Mesenchymal stem cell (in vitro differentiated cells and primary cell): ENCODE results near the gene LYZL2.

Experiments used
- DNase-seq: peaks from one replicate; pipeline ENCODE4 v3.0.0-alpha.2; 2013
- H2AFZ ChIP-seq: one replicate; pipeline ENCODE4 v1.6.1; 2013; ENCODE audit warnings: low read depth, mild to moderate bottlenecking, control low read depth, inconsistent platforms, low read length, moderate library complexity
- H2AK5ac ChIP-seq: 2 replicates; pipeline ENCODE4 v1.6.1; 2013; ENCODE audit warnings: low read length, moderate library complexity, mild to moderate bottlenecking, inconsistent platforms; ENCODE audit not compliant: severe bottlenecking
- H2BK120ac ChIP-seq: one replicate; pipeline ENCODE4 v1.6.1; 2013; ENCODE audit warnings: low read depth, mild to moderate bottlenecking, inconsistent platforms, low read length, moderate library complexity
- H2BK12ac ChIP-seq, 2 experiments: one replicate each; pipeline ENCODE4 v1.6.1; 2013; ENCODE audit warnings: inconsistent platforms in 2 of 2, low read length in 2 of 2, mild to moderate bottlenecking in 2 of 2, moderate library complexity in 2 of 2, control low read depth in 1 of 2
- H2BK15ac ChIP-seq: one replicate; pipeline ENCODE4 v1.6.1; 2013; ENCODE audit warnings: mild to moderate bottlenecking, low read depth, inconsistent platforms; ENCODE audit not compliant: poor library complexity, severe bottlenecking
- H2BK5ac ChIP-seq: 2 replicates; pipeline ENCODE4 v1.6.1; 2013; ENCODE audit warnings: low read depth, mild to moderate bottlenecking, low read length, control low read depth, inconsistent platforms; ENCODE audit not compliant: poor library complexity, severe bottlenecking
- H3K14ac ChIP-seq, 2 experiments: one replicate each; pipeline ENCODE4 v1.6.1; 2013; ENCODE audit warnings: inconsistent platforms in 2 of 2, low read length in 2 of 2, control low read depth in 1 of 2, mild to moderate bottlenecking in 1 of 2, moderate library complexity in 1 of 2
- H3K18ac ChIP-seq, 2 experiments: one replicate each; pipeline ENCODE4 v1.6.1; 2013; ENCODE audit warnings: inconsistent platforms in 2 of 2, low read length in 2 of 2, control low read depth in 1 of 2, low read depth in 1 of 2, mild to moderate bottlenecking in 1 of 2
- H3K23ac ChIP-seq, 2 experiments: one replicate each; pipeline ENCODE4 v1.6.1; 2013; ENCODE audit warnings: inconsistent platforms in 2 of 2, low read length in 2 of 2, mild to moderate bottlenecking in 2 of 2, moderate library complexity in 2 of 2, control low read depth in 1 of 2
- H3K27ac ChIP-seq: 2 replicates; pipeline ENCODE4 v1.5.1; 2013; ENCODE audit warnings: mild to moderate bottlenecking, moderate library complexity, low read length, control low read depth, inconsistent platforms; ENCODE audit not compliant: poor library complexity, severe bottlenecking
- H3K27me3 ChIP-seq, 2 experiments: 2 replicates each; pipeline versions ENCODE4 v1.6.1 to v1.7.0; 2013; ENCODE audit warnings: low read length in 2 of 2, mild to moderate bottlenecking in 2 of 2, moderate library complexity in 2 of 2, control low read depth in 1 of 2, inconsistent platforms in 1 of 2; ENCODE audit not compliant: control insufficient read depth in 1 of 2, insufficient read depth in 1 of 2
- H3K36me3 ChIP-seq, 2 experiments: 2 replicates each; pipeline versions ENCODE4 v1.6.1 to v1.7.0; 2013; ENCODE audit warnings: low read length in 2 of 2, control low read depth in 1 of 2, inconsistent platforms in 1 of 2, low read depth in 1 of 2, mild to moderate bottlenecking in 1 of 2; ENCODE audit not compliant: insufficient read depth in 2 of 2, control insufficient read depth in 1 of 2
- H3K4ac ChIP-seq, 2 experiments: one replicate each; pipeline ENCODE4 v1.6.1; 2013; ENCODE audit warnings: inconsistent platforms in 2 of 2, low read length in 2 of 2, mild to moderate bottlenecking in 2 of 2, moderate library complexity in 2 of 2, control low read depth in 1 of 2, low read depth in 1 of 2
- H3K4me1 ChIP-seq: 2 replicates; pipeline ENCODE4 v1.6.1; 2013; ENCODE audit warnings: low read depth, low read length, control low read depth; ENCODE audit not compliant: control insufficient read depth, insufficient read depth
- H3K4me2 ChIP-seq: 2 replicates; pipeline ENCODE4 v1.6.1; 2013; ENCODE audit warnings: low read length, mild to moderate bottlenecking, inconsistent platforms; ENCODE audit not compliant: poor library complexity, severe bottlenecking
- H3K4me3 ChIP-seq, 2 experiments: 2 replicates each; pipeline versions ENCODE4 v1.5.1 to v1.7.0; 2013; ENCODE audit warnings: low read length in 2 of 2, mild to moderate bottlenecking in 2 of 2, control low read depth in 1 of 2, low read depth in 1 of 2; ENCODE audit not compliant: insufficient read depth in 1 of 2
- H3K79me1 ChIP-seq: replicated peaks from 2 replicates; pipeline ENCODE4 v1.6.1; 2013; ENCODE audit warnings: mild to moderate bottlenecking, control low read depth, low read length, inconsistent platforms; ENCODE audit not compliant: poor library complexity, severe bottlenecking
- H3K9ac ChIP-seq: 2 replicates; pipeline ENCODE4 v1.7.0; 2013; ENCODE audit warnings: mild to moderate bottlenecking, low read length, moderate library complexity
- H3K9me3 ChIP-seq: 2 replicates; pipeline ENCODE4 v1.7.0; 2013; ENCODE audit warnings: mild to moderate bottlenecking, low read length; ENCODE audit not compliant: control insufficient read depth
- H4K8ac ChIP-seq: one replicate; pipeline ENCODE4 v1.6.1; 2013; ENCODE audit warnings: inconsistent platforms, mild to moderate bottlenecking, low read length, moderate library complexity
- H4K91ac ChIP-seq: one replicate; pipeline ENCODE4 v1.6.1; 2013; ENCODE audit warnings: mild to moderate bottlenecking, low read length, inconsistent platforms
- WGBS: methylation state at CpG from one replicate; pipeline ENCODE4 v1.1.7; 2013; ENCODE audit warnings: mixed read lengths; 5-methylcytosine and 5-hydroxymethylcytosine counted together

The LYZL2 gene

DNA sequence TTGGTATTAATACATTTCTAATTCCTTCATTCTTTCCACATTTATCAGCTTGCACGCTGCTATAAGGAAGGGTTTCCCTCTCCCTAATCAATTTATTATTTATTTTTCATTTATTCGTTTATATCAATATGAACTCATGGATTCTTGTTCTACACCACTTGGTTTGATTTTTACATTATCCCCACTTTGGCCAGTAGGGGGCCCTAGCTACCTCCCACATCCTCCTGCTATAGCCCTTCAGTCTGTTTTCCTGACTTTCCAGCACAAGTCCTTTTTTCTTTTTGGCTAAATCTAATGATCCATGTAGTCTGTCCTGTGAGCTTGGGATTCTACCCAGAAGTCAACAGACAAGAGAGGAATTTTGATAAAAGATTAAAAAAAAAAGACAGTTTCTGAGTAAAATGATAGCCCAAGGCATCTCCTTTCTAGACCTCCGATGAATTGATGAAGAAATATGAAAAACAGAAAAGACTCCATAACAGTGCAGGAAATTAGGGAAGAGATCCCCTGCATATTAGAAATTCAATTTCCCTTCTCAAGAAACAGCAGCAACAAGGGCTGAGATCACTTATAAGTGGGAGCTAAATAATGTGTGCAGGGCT, 47.7 kb downstream of the LYZL2 start:
- Histone ChIP-seq H3K9me3 (no peaks in the 10 kb centered on the region), H2AFZ (no peak overlapping the region), H3K4me2 (no peak overlapping the region), H3K27me3 (no peaks in the 10 kb centered on the region), H3K18ac (no peak overlapping the region), H2BK5ac (no peak overlapping the region), H3K9ac (no peak overlapping the region), H2BK15ac (no peak overlapping the region), H3K4me3 (no peak overlapping the region), H4K8ac (no peak overlapping the region), H3K79me1 (no peaks in the 10 kb centered on the region), H3K23ac (no peak overlapping the region), H3K4me1 (peaks cover 4% of the 10 kb centered on the region), H3K4ac (no peak overlapping the region), H4K91ac (no peak overlapping the region), H2BK120ac (no peak overlapping the region), H3K36me3 (no peaks in the 10 kb centered on the region), H2BK12ac (no peak overlapping the region), H3K27ac (no peak overlapping the region), H2AK5ac (no peak overlapping the region), H3K14ac (no peak overlapping the region)
- WGBS = 0% methylated on average over 1 of the region's 3 CpGs
- peak; percentile 47 for DNase-seq

DNA sequence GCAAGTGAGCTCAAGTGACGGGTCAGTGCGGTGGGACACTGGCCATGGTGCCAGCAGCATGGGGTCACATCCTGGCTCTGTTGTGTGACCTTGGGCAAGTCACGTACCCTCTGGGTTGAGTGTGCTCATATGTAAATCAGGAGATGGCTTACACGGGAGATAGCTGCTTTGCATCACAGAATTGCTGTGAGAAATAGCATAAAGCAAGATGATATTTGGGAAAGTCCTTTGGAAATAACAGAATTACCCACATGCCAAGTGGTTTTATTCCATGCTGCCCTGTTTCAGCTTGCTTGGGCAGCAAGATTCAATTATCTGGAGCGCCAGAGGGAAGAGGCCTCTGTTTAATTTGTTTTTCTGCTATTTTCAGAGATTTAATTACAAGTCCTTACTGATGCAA, 48.9 kb downstream of the LYZL2 start:
- no peak overlapping the region for H2BK15ac ChIP-seq
- H3K18ac ChIP-seq = no peak overlapping the region
- no peak overlapping the region for H3K4me3 ChIP-seq
- H2AFZ ChIP-seq = no peak overlapping the region
- no peaks in the 10 kb centered on the region for H3K79me1 ChIP-seq
- no peak overlapping the region for H3K14ac ChIP-seq
- no peak overlapping the region for H2BK5ac ChIP-seq
- peaks cover 4% of the 10 kb centered on the region for H3K4me1 ChIP-seq
- no peak overlapping the region for H3K4me2 ChIP-seq
- no peak overlapping the region for H4K91ac ChIP-seq
- no peak overlapping the region for H2BK120ac ChIP-seq
- no peaks in the 10 kb centered on the region for H3K27me3 ChIP-seq
- no peak for DNase-seq
- H2AK5ac ChIP-seq = no peak overlapping the region
- no peak overlapping the region for H3K27ac ChIP-seq
- no peak overlapping the region for H3K23ac ChIP-seq
- no peaks in the 10 kb centered on the region for H3K9me3 ChIP-seq
- 94% methylated on average over 4 of the region's 5 CpGs for WGBS
- H4K8ac ChIP-seq = no peak overlapping the region
- no peaks in the 10 kb centered on the region for H3K36me3 ChIP-seq
- H2BK12ac ChIP-seq = no peak overlapping the region
- H3K4ac ChIP-seq = no peak overlapping the region
- no peak overlapping the region for H3K9ac ChIP-seq

- Histone ChIP-seq H3K9ac (no peak overlapping the region), H2AK5ac (no peak overlapping the region), H3K27ac (no peak overlapping the region), H3K27me3 (peaks cover 0 to under 1% of the 10 kb centered on the region in 2 experiments), H2BK15ac (no peak overlapping the region), H3K4ac (no peak overlapping the region), H3K4me1 (peaks cover 4% of the 10 kb centered on the region), H2AFZ (no peak overlapping the region), H4K8ac (no peak overlapping the region), H3K79me1 (no peaks in the 10 kb centered on the region), H3K23ac (no peak overlapping the region), H3K18ac (no peak overlapping the region), H2BK12ac (no peak overlapping the region), H3K4me2 (no peak overlapping the region), H3K4me3 (no peak overlapping the region), H2BK5ac (no peak overlapping the region), H3K36me3 (no peaks in the 10 kb centered on the region), H4K91ac (no peak overlapping the region), H3K14ac (no peak overlapping the region), H2BK120ac (no peak overlapping the region), H3K9me3 (no peaks in the 10 kb centered on the region)
- DNase-seq = no peak
- 86% methylated on average over 6 of the region's 7 CpGs for WGBS
Measured at GRCh38 chr10:30580241-30580640, 49.3 kb downstream of the LYZL2 start.

- Histone ChIP-seq H3K23ac (no peak overlapping the region), H2BK12ac (no peak overlapping the region), H3K18ac (no peak overlapping the region), H2AK5ac (no peak overlapping the region), H3K14ac (no peak overlapping the region), H2BK5ac (no peak overlapping the region), H3K79me1 (no peaks in the 10 kb centered on the region), H2BK120ac (no peak overlapping the region), H3K4me3 (no peak overlapping the region), H3K4me1 (peaks cover 4% of the 10 kb centered on the region), H3K27me3 (peaks cover 0 to 4% of the 10 kb centered on the region in 2 experiments), H3K9me3 (no peaks in the 10 kb centered on the region), H4K8ac (no peak overlapping the region), H3K4ac (no peak overlapping the region), H2AFZ (no peak overlapping the region), H3K4me2 (no peak overlapping the region), H2BK15ac (no peak overlapping the region), H4K91ac (no peak overlapping the region), H3K27ac (no peak overlapping the region), H3K36me3 (no peaks in the 10 kb centered on the region), H3K9ac (no peak overlapping the region)
- DNase-seq = no peak
- WGBS = 40% methylated on average over 3 of the region's 3 CpGs
Measured at GRCh38 chr10:30579574-30579973, 50.0 kb downstream of the LYZL2 start.
